Lung (tissue), 12 donors: ENCODE measurements around the gene SLC16A14. TPM values are rescaled to one million over a fixed set of nuclear protein-coding genes. Genes with fewer than 3 reads are reported as not detected.

Experiments used
- ATAC-seq: fragments of 200-7000 bp; cut with Tn5 transposase; one replicate; pipeline ENCODE4 v1.9.1; 2020; ENCODE audit warnings: moderate number of reproducible peaks; ENCODE audit not compliant: insufficient read depth, low FRiP score
- DNase-seq, 3 donors: peaks; one replicate each; pipeline ENCODE4 v3.0.0-alpha.2; 2013 to 2017
- H3K27ac ChIP-seq, 2 donors: one replicate each; pipeline ENCODE4 v1.5.1; 2013; ENCODE audit warnings: mild to moderate bottlenecking in 2 of 2, moderate library complexity in 2 of 2, control low read depth in 1 of 2, inconsistent platforms in 1 of 2, low read depth in 1 of 2, low read length in 1 of 2
- H3K27me3 ChIP-seq, 3 donors: one replicate each; pipeline ENCODE4 v1.5.1; 2013; ENCODE audit warnings: low read length in 2 of 3; ENCODE audit not compliant: control insufficient read depth in 3 of 3, insufficient read depth in 3 of 3
- H3K36me3 ChIP-seq, 4 donors: one replicate each; pipeline ENCODE4 v1.5.1; 2013; ENCODE audit warnings: low read length in 4 of 4, mild to moderate bottlenecking in 1 of 4, moderate library complexity in 1 of 4; ENCODE audit not compliant: control insufficient read depth in 4 of 4, insufficient read depth in 4 of 4
- H3K4me1 ChIP-seq, 5 donors: one replicate each; pipeline ENCODE4 v1.5.1; 2013; ENCODE audit warnings: low read length in 5 of 5, mild to moderate bottlenecking in 2 of 5, moderate library complexity in 1 of 5; ENCODE audit not compliant: control insufficient read depth in 5 of 5, insufficient read depth in 5 of 5
- H3K4me3 ChIP-seq: one replicate; pipeline ENCODE4 v1.5.1; 2013; ENCODE audit warnings: mild to moderate bottlenecking, control low read depth, moderate library complexity
- H3K9ac ChIP-seq, 2 donors: one replicate each; pipeline ENCODE4 v1.5.1; 2013; ENCODE audit warnings: low read length in 2 of 2, control low read depth in 1 of 2; ENCODE audit not compliant: insufficient read depth in 1 of 2
- H3K9me3 ChIP-seq, 4 donors: one replicate each; pipeline ENCODE4 v1.5.1; 2013; ENCODE audit warnings: low read length in 3 of 4, mild to moderate bottlenecking in 1 of 4, moderate library complexity in 1 of 4; ENCODE audit not compliant: control insufficient read depth in 4 of 4, insufficient read depth in 3 of 4
- CTCF ChIP-seq: IDR thresholded peaks from 2 replicates; pipeline ENCODE4 v1.5.1; 2012; ENCODE audit warnings: mild to moderate bottlenecking; ENCODE audit errors: control extremely low read depth, extremely low read depth
- WGBS, 2 donors: extraction: QIAGEN DNeasy Blood & Tissue Kit; methylation state at CpG; one replicate each; pipeline ENCODE4 v1.1.7; 2013; 5-methylcytosine and 5-hydroxymethylcytosine counted together
- polyA plus RNA-seq, 2 donors: library from polyadenylated mRNA; stranded (reverse); fragments of 200-250 nt; gene quantifications; one replicate each; pipeline ENCODE4 v1.2.1, GENCODE V29; 2013
- total RNA-seq, 2 donors: library from RNA; depleted of rRNA in 1 of 2; stranded (reverse); fragments of >200 nt in 1 of 2; gene quantifications; one replicate each; pipeline ENCODE4 v1.2.1, GENCODE V29; 2014 to 2021
- donor health status: control.
- donor health status: control.
- donor health status: Bipolar disorder and iron deficiency.
- donor health status: healthy.
- donor health status: DM: yes; HTN: yes; CAD: no.

SLC16A14 gene
- total and polyA plus RNA-seq, 4 donors: 0.85 to 8.2 (median 3.5) TPM

- H3K27ac ChIP-seq: no peak overlapping the region
- H3K9me3 ChIP-seq: no peaks in the 10 kb centered on the region
- no peak overlapping the region for H3K4me3 ChIP-seq
- no peak overlapping the region for H3K9ac ChIP-seq
- peaks cover 0 to 13% (median 3%) of the 10 kb centered on the region in 5 donors for H3K4me1 ChIP-seq
- ATAC-seq: no peak
- 91 to 96% methylated on average over 6 of the region's 6 CpGs for WGBS, 2 donors
- no peak for TF ChIP-seq CTCF
- no peaks in the 10 kb centered on the region for H3K36me3 ChIP-seq
- H3K27me3 ChIP-seq: no peaks in the 10 kb centered on the region
- DNase-seq: no peak
Measured at GRCh38 chr2:230069402-230069801, 678 bp upstream of the SLC16A14 start.

GRCh38 chr2:230068016-230068650 lies 591 bp downstream of the SLC16A14 start:
- peak; percentile 45 for ATAC-seq
- H3K36me3 ChIP-seq: no peaks in the 10 kb centered on the region
- DNase-seq: peak; percentile 75 to 80 (median 77)
- H3K9ac ChIP-seq: peak overlapping the region; percentile 18 to 24
- H3K4me1 ChIP-seq: peaks cover 0 to 13% (median 3%) of the 10 kb centered on the region in 5 donors
- H3K9me3 ChIP-seq: no peaks in the 10 kb centered on the region
- no peak for TF ChIP-seq CTCF
- peak overlapping the region; percentile 56 for H3K4me3 ChIP-seq
- WGBS, 2 donors: 0 to 1% methylated on average over 53 to 60 of the region's 60 CpGs
- peak overlapping the region; percentile 28 to 71 for H3K27ac ChIP-seq
- H3K27me3 ChIP-seq: no peaks in the 10 kb centered on the region

DNA sequence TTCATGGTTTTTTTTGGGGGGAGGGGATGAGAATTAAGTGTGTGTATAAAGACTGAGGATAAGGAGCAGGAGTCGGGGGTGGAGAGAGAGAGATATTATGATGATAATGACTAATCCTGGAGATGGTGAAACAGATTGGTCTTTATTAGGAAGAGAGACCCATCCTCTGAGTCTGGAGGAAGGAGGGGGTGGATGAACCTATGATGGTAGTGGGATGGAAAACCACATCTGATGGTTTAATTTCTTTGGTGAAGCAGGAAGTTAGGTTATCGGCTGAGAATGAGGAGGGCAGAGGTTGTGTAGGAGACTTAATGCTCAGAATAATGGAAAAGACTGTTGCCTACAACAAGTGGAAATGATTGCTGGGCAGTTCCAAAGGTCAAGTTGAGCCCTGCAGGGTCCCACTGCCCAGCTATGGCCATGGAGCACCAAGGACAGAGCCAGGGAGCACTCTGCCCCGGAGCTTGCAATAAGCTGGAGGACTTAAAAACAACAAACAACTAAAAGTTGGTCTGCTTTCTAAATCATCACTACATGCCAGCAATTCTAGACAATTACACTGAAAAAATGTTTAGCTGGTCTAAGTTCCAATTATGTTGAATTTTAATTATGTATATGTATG lies 7.9 kb downstream of the SLC16A14 start:
- H3K9me3 ChIP-seq: no peaks in the 10 kb centered on the region
- WGBS, 2 donors: 85 to 86% methylated on average over 3 of the region's 3 CpGs

More for the DNA sequence above, 7.9 kb downstream of the SLC16A14 start:
- H3K36me3 ChIP-seq: no peaks in the 10 kb centered on the region
- ATAC-seq (no peak), DNase-seq (no peak)
- no peak overlapping the region for H3K9ac ChIP-seq
- H3K4me3 ChIP-seq: no peak overlapping the region
- peaks cover 0 to 3% (median 0%) of the 10 kb centered on the region in 5 donors for H3K4me1 ChIP-seq
- TF ChIP-seq CTCF: no peak
- H3K27me3 ChIP-seq: no peaks in the 10 kb centered on the region
- H3K27ac ChIP-seq: no peak overlapping the region
